GM12878 (cell line): Measurements from ENCODE around the gene CARMIL3. TPM values are rescaled to one million over a fixed set of nuclear protein-coding genes. Genes with fewer than 3 reads are reported as not detected.

Experiments used
- ASH2L ChIP-seq: fragments of 300-600, 200-600 bp; sonication (generic); IDR thresholded peaks from 2 replicates; pipeline ENCODE4 v1.6.1; 2017; ENCODE audit warnings: low read depth, mild to moderate bottlenecking, borderline replicate concordance
- BHLHE40 ChIP-seq, 2 experiments: fragments of 450-650 bp in 1 of 2; IDR thresholded peaks; 2 replicates each; pipeline ENCODE4 v1.6.1; 2011 to 2017; ENCODE audit warnings: low read depth in 2 of 2, borderline replicate concordance in 1 of 2, improper control_type of control experiment in 1 of 2, low read length in 1 of 2, mild to moderate bottlenecking in 1 of 2
- FOXK2 ChIP-seq: fragments of 450-650 bp; IDR thresholded peaks from 2 replicates; pipeline ENCODE4 v1.6.1; 2017; ENCODE audit warnings: mild to moderate bottlenecking, moderate library complexity
- HCFC1 ChIP-seq: fragments of 150-350 bp; IDR thresholded peaks from 2 replicates; pipeline ENCODE4 v1.6.1; 2014; ENCODE audit warnings: low read length
- HDGF ChIP-seq: fragments of 450-650 bp; IDR thresholded peaks from 2 replicates; pipeline ENCODE4 v1.6.1; 2016; ENCODE audit warnings: antibody characterized with exemption
- IRF4 ChIP-seq: IDR thresholded peaks from 2 replicates; pipeline ENCODE4 v1.6.1; 2011; ENCODE audit warnings: low read depth, low read length
- KAT2A ChIP-seq: conservative IDR thresholded peaks from 2 replicates; pipeline ENCODE4 v1.6.1; 2011; ENCODE audit warnings: low read depth, low read length; ENCODE audit not compliant: control insufficient read depth
- MYC ChIP-seq: IDR thresholded peaks from 2 replicates; pipeline ENCODE4 v1.6.1; 2011; ENCODE audit warnings: mild to moderate bottlenecking, low read length, moderate library complexity, inconsistent platforms; ENCODE audit not compliant: insufficient read depth, insufficient replicate concordance, insufficient read length, severe bottlenecking
- NFIC ChIP-seq: IDR thresholded peaks from 2 replicates; pipeline ENCODE4 v1.6.1; 2012; ENCODE audit warnings: low read depth, mild to moderate bottlenecking, inconsistent platforms, low read length, moderate library complexity
- RB1 ChIP-seq: fragments of 450-650 bp; formaldehyde crosslinking; IDR thresholded peaks from 2 replicates; pipeline ENCODE4 v1.6.1; 2017; ENCODE audit warnings: mild to moderate bottlenecking, borderline replicate concordance
- SMARCA5 ChIP-seq: fragments of 450-650 bp; IDR thresholded peaks from 2 replicates; pipeline ENCODE4 v1.6.1; 2017; ENCODE audit warnings: mild to moderate bottlenecking
- SPI1 ChIP-seq: IDR thresholded peaks from 2 replicates; pipeline ENCODE4 v1.6.1; 2011; ENCODE audit warnings: low read depth, mild to moderate bottlenecking, low read length, moderate library complexity, borderline replicate concordance; ENCODE audit not compliant: insufficient read depth
- SREBF2 ChIP-seq: IDR thresholded peaks from 2 replicates; pipeline ENCODE4 v1.6.1; 2012; ENCODE audit warnings: mild to moderate bottlenecking, low read length
- STAT1 ChIP-seq: fragments of 450-650 bp; conservative IDR thresholded peaks from 2 replicates; pipeline ENCODE4 v1.6.1; 2014; ENCODE audit warnings: antibody characterized with exemption, mild to moderate bottlenecking
- TCF12 ChIP-seq: IDR thresholded peaks from 2 replicates; pipeline ENCODE4 v1.6.1; 2011; ENCODE audit warnings: low read depth, mild to moderate bottlenecking, low read length
- TCF3 ChIP-seq: IDR thresholded peaks from 2 replicates; pipeline ENCODE4 v1.6.1; 2012; ENCODE audit warnings: low read depth, mild to moderate bottlenecking, low read length, borderline replicate concordance; ENCODE audit not compliant: insufficient read depth
- YY1 ChIP-seq: IDR thresholded peaks from 2 replicates; pipeline ENCODE4 v1.6.1; 2011; ENCODE audit warnings: low read depth, mild to moderate bottlenecking, low read length
- ZNF24 ChIP-seq: fragments of 450-650 bp; IDR thresholded peaks from 2 replicates; pipeline ENCODE4 v1.6.1; 2017; ENCODE audit warnings: antibody characterized with exemption, mild to moderate bottlenecking
- ZZZ3 ChIP-seq: IDR thresholded peaks from 2 replicates; pipeline ENCODE4 v1.6.1; 2011; ENCODE audit warnings: low read depth; ENCODE audit not compliant: control insufficient read depth, insufficient read length
- polyA plus RNA-seq, 11 experiments: library from polyadenylated mRNA; depleted of rRNA in 4 of 11; unstranded in 6 of 11; stranded (reverse) in 5 of 11; fragments of >200 nt; fragmentation: Nextera tagmentation in 4 of 11; fragmentation: Illumina TruSeq in 1 of 11; extraction: Ambion mirVana in 4 of 11; extraction: Trizol in 1 of 11; gene quantifications; 1 replicate in 1 of 11; 2 replicates in 10 of 11; pipeline versions ENCODE4 v1.2.1 to v1.2.3, GENCODE V29; 2011 to 2016; ENCODE audit warnings: inconsistent platforms in 2 of 11, missing spikeins in 2 of 11, low read depth in 1 of 11
- total RNA-seq, 4 experiments: library from RNA; depleted of rRNA in 3 of 4; stranded (reverse); fragments of >200 nt in 3 of 4; fragmentation: Illumina TruSeq in 1 of 4; extraction: Trizol in 1 of 4; gene quantifications; 2 replicates each; pipeline versions ENCODE4 v1.2.1 to v1.2.3, GENCODE V29; 2013 to 2021
- TF ChIP-seq, protein P1 (sequence below): fragments of 450-650 bp; IDR thresholded peaks from 2 replicates; pipeline ENCODE4 v1.6.1; 2018; ENCODE audit warnings: mild to moderate bottlenecking, low read depth, moderate library complexity; ENCODE audit not compliant: partially characterized antibody
- TF ChIP-seq, protein P2 (sequence below): IDR thresholded peaks from 2 replicates; pipeline ENCODE4 v1.6.1; 2012; ENCODE audit warnings: low read length, inconsistent platforms
- TF ChIP-seq, protein P3 (sequence below): fragments of 450-650 bp; IDR thresholded peaks from 2 replicates; pipeline ENCODE4 v1.6.1; 2017; ENCODE audit warnings: low read depth, mild to moderate bottlenecking, moderate library complexity
- TF ChIP-seq, protein P4 (sequence below): fragments of 450-650 bp; IDR thresholded peaks from 2 replicates; pipeline ENCODE4 v1.6.1; 2016; ENCODE audit warnings: mild to moderate bottlenecking

The CARMIL3 gene
- total and polyA plus RNA-seq, 10 of the 15 experiments (the other 5 are each of a cell fraction or from before 2014, with no cell fraction given): 0.09 to 0.32 (median 0.25) TPM; not detected in 3

DNA sequence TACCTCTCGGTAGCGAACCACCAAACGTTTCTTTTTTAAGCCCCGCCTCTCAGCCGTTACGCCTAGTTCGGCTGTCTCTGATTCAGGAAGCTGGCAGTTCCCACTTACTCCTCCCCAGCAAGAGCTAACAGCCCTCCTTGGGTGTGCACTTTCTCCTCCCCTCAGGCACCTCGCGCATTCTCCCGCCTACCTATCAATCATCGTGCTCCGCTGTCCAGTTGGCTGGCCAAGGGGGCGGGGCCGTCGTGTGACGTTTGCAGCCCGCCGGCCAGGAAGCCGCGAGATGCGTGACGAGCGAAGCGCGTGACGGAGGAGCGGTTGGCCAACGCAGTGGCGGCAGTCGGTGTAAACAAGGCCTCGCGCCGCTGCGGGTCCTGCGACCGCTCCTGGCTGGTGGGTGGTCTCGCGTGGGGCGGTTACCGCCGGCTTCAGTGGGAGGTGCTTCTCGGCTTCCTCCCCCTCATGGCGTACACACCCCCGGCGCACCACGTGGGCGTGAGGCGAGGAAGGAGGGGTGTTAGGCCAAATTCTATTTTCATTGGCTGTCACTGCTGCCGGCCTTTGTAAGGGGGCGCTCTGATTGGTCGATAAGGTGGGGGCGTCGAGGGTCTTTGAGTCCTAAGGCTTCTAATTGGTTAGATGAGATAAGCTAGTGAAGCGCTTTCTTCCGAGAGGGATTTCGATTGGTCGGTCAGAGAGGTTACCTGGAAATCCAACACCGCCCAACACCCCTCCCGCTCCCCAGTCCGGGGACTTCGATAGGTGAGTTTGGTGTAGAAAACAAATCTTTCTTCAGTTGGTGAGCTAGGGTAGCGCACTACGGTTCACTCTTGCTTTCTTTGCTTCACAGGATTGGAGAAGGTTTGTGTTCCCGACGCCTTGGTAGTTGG, 63.0 kb downstream of the CARMIL3 start, which contains the start of the genes DCAF11 and NRL (continued):
- TF ChIP-seq, protein P1, sequence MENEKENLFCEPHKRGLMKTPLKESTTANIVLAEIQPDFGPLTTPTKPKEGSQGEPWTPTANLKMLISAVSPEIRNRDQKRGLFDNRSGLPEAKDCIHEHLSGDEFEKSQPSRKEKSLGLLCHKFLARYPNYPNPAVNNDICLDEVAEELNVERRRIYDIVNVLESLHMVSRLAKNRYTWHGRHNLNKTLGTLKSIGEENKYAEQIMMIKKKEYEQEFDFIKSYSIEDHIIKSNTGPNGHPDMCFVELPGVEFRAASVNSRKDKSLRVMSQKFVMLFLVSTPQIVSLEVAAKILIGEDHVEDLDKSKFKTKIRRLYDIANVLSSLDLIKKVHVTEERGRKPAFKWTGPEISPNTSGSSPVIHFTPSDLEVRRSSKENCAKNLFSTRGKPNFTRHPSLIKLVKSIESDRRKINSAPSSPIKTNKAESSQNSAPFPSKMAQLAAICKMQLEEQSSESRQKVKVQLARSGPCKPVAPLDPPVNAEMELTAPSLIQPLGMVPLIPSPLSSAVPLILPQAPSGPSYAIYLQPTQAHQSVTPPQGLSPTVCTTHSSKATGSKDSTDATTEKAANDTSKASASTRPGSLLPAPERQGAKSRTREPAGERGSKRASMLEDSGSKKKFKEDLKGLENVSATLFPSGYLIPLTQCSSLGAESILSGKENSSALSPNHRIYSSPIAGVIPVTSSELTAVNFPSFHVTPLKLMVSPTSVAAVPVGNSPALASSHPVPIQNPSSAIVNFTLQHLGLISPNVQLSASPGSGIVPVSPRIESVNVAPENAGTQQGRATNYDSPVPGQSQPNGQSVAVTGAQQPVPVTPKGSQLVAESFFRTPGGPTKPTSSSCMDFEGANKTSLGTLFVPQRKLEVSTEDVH: no peak
- TF ChIP-seq ZNF24 (no peak), KAT2A (no peak), HDGF (peak; percentile 98), ZZZ3 (no peak), SMARCA5 (no peak), SPI1 (peak; percentile 54; the same call in 1 of the 2 replicates), MYC (peak; percentile 71), ASH2L (no peak), TCF12 (no peak), NFIC (no peak), TCF3 (no peak), HCFC1 (no peak; the same call in 1 of the 2 replicates), IRF4 (no peak), RB1 (no peak), FOXK2 (peak; percentile 91), BHLHE40 (IDR thresholded peaks at IDR 0.05; ENCODE audit: borderline replicate concordance in 1 of 2, low read depth in 2 of 2, low read length in 1 of 2) (peak in 1 of 2 experiments; percentile 92; a peak in 2 of 4 replicates), STAT1 (peak; percentile 62; the same call in 1 of the 2 replicates), SREBF2 (peak; percentile 61), YY1 (0 out of 2 replicates have a peak, but pooled peaks have one; percentile 18)
- TF ChIP-seq, protein P2, sequence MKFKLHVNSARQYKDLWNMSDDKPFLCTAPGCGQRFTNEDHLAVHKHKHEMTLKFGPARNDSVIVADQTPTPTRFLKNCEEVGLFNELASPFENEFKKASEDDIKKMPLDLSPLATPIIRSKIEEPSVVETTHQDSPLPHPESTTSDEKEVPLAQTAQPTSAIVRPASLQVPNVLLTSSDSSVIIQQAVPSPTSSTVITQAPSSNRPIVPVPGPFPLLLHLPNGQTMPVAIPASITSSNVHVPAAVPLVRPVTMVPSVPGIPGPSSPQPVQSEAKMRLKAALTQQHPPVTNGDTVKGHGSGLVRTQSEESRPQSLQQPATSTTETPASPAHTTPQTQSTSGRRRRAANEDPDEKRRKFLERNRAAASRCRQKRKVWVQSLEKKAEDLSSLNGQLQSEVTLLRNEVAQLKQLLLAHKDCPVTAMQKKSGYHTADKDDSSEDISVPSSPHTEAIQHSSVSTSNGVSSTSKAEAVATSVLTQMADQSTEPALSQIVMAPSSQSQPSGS: no peak
- TF ChIP-seq, protein P3, sequence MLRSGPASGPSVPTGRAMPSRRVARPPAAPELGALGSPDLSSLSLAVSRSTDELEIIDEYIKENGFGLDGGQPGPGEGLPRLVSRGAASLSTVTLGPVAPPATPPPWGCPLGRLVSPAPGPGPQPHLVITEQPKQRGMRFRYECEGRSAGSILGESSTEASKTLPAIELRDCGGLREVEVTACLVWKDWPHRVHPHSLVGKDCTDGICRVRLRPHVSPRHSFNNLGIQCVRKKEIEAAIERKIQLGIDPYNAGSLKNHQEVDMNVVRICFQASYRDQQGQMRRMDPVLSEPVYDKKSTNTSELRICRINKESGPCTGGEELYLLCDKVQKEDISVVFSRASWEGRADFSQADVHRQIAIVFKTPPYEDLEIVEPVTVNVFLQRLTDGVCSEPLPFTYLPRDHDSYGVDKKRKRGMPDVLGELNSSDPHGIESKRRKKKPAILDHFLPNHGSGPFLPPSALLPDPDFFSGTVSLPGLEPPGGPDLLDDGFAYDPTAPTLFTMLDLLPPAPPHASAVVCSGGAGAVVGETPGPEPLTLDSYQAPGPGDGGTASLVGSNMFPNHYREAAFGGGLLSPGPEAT: peak; percentile 39; the same call in 1 of the 2 replicates
- TF ChIP-seq, protein P4, sequence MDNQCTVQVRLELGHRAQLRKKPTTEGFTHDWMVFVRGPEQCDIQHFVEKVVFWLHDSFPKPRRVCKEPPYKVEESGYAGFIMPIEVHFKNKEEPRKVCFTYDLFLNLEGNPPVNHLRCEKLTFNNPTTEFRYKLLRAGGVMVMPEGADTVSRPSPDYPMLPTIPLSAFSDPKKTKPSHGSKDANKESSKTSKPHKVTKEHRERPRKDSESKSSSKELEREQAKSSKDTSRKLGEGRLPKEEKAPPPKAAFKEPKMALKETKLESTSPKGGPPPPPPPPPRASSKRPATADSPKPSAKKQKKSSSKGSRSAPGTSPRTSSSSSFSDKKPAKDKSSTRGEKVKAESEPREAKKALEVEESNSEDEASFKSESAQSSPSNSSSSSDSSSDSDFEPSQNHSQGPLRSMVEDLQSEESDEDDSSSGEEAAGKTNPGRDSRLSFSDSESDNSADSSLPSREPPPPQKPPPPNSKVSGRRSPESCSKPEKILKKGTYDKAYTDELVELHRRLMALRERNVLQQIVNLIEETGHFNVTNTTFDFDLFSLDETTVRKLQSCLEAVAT: no peak
